Measurements from ENCODE around the gene GADD45G. TPM values are rescaled to one million over a fixed set of nuclear protein-coding genes. Genes with fewer than 3 reads are reported as not detected.

Gene GADD45G
- total and polyA plus RNA-seq, 2 experiments from 2014 or later = 32.7 to 44.6 TPM

DNA sequence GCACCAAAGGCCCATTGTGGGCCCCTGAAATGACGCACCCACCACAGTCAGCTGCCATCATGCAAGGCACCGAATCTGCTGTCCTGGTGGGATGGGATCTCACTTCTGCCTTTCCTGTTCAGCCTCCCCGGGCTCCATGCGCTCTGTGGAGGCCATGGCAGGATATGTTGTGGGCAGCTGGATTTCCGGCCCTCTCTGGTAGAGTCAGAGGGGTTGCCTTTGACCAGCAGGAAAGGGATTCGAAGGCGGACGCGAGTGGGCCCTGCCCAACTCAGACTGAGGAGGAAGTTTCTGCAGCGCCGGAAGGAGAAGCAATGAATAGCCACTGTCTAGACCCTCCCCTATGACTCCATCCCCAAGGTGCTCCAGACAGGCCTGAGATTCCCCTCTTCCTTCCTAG is 35.5 kb downstream of the GADD45G start:
- no peaks in the 10 kb centered on the region for H3K27me3 ChIP-seq
- no peak for TF ChIP-seq CTCF (IDR thresholded peaks at IDR 0.05; ENCODE audit: low read depth, low read length)
- DNase-seq (ENCODE audit: low read depth in 1 of 2, low spot score in 1 of 2) = no peak
- no peak overlapping the region for H3K4me3 ChIP-seq
- H3K36me3 ChIP-seq = no peaks in the 10 kb centered on the region
- H3K27ac ChIP-seq = no peak overlapping the region
- no peaks in the 10 kb centered on the region for H3K9me3 ChIP-seq (ENCODE audit: low read depth)
- H3K4me1 ChIP-seq (ENCODE audit: low read depth) = no peaks in the 10 kb centered on the region

- DNase-seq (ENCODE audit: low read depth in 1 of 2, low spot score in 1 of 2) = no peak
- Histone ChIP-seq H3K4me1 (ENCODE audit: low read depth) (no peaks in the 10 kb centered on the region), H3K27me3 (no peaks in the 10 kb centered on the region), H3K36me3 (no peaks in the 10 kb centered on the region), H3K9me3 (ENCODE audit: low read depth) (no peaks in the 10 kb centered on the region), H3K27ac (no peak overlapping the region), H3K4me3 (no peak overlapping the region)
- no peak for TF ChIP-seq CTCF (IDR thresholded peaks at IDR 0.05; ENCODE audit: low read depth, low read length)
Observed at GRCh38 chr9:89640801-89641200, 36.0 kb downstream of the GADD45G start.

DNA sequence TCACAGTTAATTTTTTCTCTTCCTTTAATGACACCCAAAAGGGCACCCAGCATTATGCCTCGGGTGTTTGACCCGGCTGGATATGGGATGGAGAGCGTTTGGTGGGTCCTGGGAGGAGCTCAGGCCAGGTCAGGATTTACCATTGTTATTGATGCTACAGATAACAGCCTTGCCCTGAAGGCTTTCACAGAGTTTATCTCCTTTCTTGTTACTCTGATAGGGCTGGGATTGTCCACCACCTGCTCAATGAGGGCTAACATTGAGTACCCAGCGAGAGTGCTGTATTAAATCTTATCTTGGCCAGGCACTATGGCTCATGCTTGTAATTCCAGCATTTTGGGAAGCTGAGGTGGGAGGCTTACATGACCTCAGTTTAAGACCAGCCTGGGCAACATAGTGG is 37.2 kb downstream of the GADD45G start:
- H3K4me1 ChIP-seq (ENCODE audit: low read depth) = no peaks in the 10 kb centered on the region
- no peaks in the 10 kb centered on the region for H3K27me3 ChIP-seq
- no peak overlapping the region for H3K27ac ChIP-seq
- TF ChIP-seq CTCF (IDR thresholded peaks at IDR 0.05; ENCODE audit: low read depth, low read length) = no peak
- no peaks in the 10 kb centered on the region for H3K36me3 ChIP-seq
- no peak overlapping the region for H3K4me3 ChIP-seq
- no peak for DNase-seq (ENCODE audit: low read depth in 1 of 2, low spot score in 1 of 2)
- H3K9me3 ChIP-seq (ENCODE audit: low read depth) = no peaks in the 10 kb centered on the region

DNA sequence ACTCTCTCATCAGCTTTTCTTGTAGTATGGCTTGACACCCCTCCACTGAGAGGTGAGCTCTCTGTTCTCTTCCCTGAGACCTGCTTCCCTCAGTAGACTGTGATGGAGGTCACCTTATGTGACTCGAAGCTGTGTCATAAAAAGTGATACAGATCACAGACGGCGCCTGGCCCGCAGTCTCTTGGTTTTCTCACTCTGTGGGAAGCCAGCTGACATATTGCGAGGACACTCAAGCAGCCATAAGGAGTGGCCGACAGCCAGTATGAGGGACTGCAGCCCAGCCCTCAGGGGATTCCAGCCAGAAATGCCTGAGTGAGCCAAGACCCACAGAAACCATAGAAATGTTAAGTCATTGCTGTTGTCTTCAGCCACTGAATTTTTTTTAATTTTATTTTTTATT is 38.0 kb downstream of the GADD45G start:
- Histone ChIP-seq H3K9me3 (ENCODE audit: low read depth) (no peaks in the 10 kb centered on the region), H3K4me1 (ENCODE audit: low read depth) (peaks cover 5% of the 10 kb centered on the region), H3K27ac (no peak overlapping the region), H3K4me3 (no peak overlapping the region), H3K27me3 (no peaks in the 10 kb centered on the region), H3K36me3 (no peaks in the 10 kb centered on the region)
- no peak for TF ChIP-seq CTCF (IDR thresholded peaks at IDR 0.05; ENCODE audit: low read depth, low read length)
- DNase-seq (ENCODE audit: low read depth in 1 of 2, low spot score in 1 of 2) = no peak

DNA sequence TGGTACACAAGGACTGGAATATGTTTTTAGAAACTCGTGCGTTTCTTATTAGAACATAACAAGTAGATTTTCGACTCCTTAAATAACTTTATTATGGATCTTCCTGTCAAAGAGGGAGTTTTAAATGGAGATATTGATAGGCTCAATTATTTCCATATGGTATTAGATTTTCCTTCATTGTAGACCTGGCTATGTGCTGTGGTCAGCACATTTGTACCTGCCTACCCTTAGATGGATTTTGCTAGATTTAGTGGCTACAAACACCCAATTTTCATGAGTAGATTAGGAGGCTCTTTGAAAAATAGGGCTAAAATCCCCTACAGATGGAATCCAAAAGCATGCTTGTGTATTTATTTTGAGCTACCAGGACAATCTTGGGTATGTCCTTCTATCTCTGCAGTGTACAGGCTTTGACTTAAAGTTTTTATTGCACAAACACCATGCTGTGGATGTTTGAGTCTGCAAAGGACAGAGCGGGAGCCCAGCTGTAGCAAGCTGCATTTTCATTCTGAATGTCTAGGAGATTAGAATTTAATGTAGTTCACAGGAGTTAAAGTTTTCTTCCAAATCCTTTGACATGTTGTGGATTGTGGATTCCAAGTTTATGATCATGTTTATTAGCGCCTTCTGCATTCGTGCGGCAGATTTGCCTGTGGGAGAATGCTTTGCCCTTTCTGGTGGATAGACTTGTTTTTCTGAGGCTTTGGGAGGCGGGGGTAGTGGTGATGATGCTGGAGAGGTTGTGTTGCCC is 41.6 kb downstream of the GADD45G start:
- H3K27me3 ChIP-seq = no peaks in the 10 kb centered on the region
- H3K36me3 ChIP-seq = no peaks in the 10 kb centered on the region
- no peaks in the 10 kb centered on the region for H3K9me3 ChIP-seq (ENCODE audit: low read depth)
- no peak overlapping the region for H3K4me3 ChIP-seq
- no peak overlapping the region for H3K27ac ChIP-seq
- peaks cover 25% of the 10 kb centered on the region for H3K4me1 ChIP-seq (ENCODE audit: low read depth)
- no peak for DNase-seq (ENCODE audit: low read depth in 1 of 2, low spot score in 1 of 2)
- no peak for TF ChIP-seq CTCF (IDR thresholded peaks at IDR 0.05; ENCODE audit: low read depth, low read length)

Measured in cardiac muscle cell (in vitro differentiated cells and primary cell).